Nephron (organoid): Measurements from ENCODE around the gene PTCD2.

Source experiments
- H3K27ac Mint-ChIP-seq, 3 experiments: 2 replicates each; pipeline ENCODE4 v1.8.0; 2020; ENCODE audit warnings: mixed read lengths in 3 of 3, mild to moderate bottlenecking in 2 of 3, moderate library complexity in 1 of 3
- H3K27me3 Mint-ChIP-seq: 2 replicates; pipeline ENCODE4 v1.8.0; 2021; ENCODE audit warnings: low read depth, mild to moderate bottlenecking, moderate library complexity, mixed read lengths
- H3K36me3 Mint-ChIP-seq: 2 replicates; pipeline ENCODE4 v1.8.0; 2020; ENCODE audit warnings: low read depth, mixed read lengths
- H3K4me1 Mint-ChIP-seq: 2 replicates; pipeline ENCODE4 v1.8.0; 2020; ENCODE audit warnings: mixed read lengths
- H3K4me3 Mint-ChIP-seq, 3 experiments: 2 replicates each; pipeline ENCODE4 v1.8.0; 2020; ENCODE audit warnings: mild to moderate bottlenecking in 3 of 3, mixed read lengths in 3 of 3, moderate library complexity in 2 of 3
- H3K9me3 Mint-ChIP-seq: 2 replicates; pipeline ENCODE4 v1.8.0; 2020; ENCODE audit warnings: mixed read lengths
- TF ChIP-seq, protein P1 (sequence below), 3 experiments: fragments of 200-600 bp; sonication (generic); IDR thresholded peaks; one replicate each; pipeline ENCODE4 v1.5.0; 2021; ENCODE audit warnings: antibody characterized with exemption in 3 of 3; ENCODE audit not compliant: unreplicated experiment in 3 of 3

The PTCD2 gene

DNA sequence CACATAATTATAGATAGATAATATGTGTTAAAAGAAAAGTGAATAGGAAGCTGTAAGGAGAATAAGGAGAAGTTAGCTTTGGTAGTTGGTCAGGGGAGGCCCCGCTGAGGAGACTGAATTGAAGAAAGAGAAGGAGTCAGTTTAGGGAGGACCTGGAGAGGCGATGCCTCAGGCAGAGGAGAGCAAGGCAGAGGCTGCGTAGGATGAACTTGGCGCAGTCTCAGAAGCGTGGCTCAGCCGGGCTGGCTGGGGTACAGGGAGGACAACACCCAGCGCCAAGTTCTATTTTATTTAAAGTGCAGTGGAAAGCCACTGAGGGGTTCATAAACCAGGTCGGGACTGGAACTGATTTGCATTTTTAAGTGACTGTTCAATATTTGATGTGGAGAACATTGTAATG is 68.5 kb downstream of the PTCD2 start:
- H3K4me1 Mint-ChIP-seq: peaks cover 32% of the 10 kb centered on the region
- H3K4me3 Mint-ChIP-seq: no peak overlapping the region
- no peaks in the 10 kb centered on the region for H3K9me3 Mint-ChIP-seq
- no peaks in the 10 kb centered on the region for H3K36me3 Mint-ChIP-seq
- H3K27me3 Mint-ChIP-seq: no peaks in the 10 kb centered on the region
- no peak overlapping the region for H3K27ac Mint-ChIP-seq
- TF ChIP-seq, protein P1, sequence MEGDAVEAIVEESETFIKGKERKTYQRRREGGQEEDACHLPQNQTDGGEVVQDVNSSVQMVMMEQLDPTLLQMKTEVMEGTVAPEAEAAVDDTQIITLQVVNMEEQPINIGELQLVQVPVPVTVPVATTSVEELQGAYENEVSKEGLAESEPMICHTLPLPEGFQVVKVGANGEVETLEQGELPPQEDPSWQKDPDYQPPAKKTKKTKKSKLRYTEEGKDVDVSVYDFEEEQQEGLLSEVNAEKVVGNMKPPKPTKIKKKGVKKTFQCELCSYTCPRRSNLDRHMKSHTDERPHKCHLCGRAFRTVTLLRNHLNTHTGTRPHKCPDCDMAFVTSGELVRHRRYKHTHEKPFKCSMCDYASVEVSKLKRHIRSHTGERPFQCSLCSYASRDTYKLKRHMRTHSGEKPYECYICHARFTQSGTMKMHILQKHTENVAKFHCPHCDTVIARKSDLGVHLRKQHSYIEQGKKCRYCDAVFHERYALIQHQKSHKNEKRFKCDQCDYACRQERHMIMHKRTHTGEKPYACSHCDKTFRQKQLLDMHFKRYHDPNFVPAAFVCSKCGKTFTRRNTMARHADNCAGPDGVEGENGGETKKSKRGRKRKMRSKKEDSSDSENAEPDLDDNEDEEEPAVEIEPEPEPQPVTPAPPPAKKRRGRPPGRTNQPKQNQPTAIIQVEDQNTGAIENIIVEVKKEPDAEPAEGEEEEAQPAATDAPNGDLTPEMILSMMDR (IDR thresholded peaks at IDR 0.05; ENCODE audit: unreplicated experiment in 3 of 3): no peak

DNA sequence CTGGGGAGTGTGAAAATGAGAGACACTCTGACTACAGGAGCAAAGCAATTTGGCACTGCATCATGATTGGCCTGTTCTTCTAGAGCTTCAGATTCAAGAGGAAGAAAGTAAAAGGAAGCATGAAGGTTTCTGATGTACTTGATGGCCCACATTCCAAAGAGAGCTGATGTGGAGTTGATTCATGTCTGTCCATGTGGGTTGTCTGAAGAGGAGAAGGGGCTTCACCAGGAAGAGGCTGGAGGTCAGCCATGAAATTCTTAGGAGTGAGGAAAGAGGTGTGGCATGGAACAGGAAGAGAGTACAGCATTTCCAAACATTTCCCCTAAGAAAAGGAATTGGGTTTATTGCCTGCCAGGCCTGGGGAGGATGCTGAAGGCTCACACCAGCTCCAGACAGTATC is 70.7 kb downstream of the PTCD2 start:
- H3K9me3 Mint-ChIP-seq: no peaks in the 10 kb centered on the region
- H3K4me3 Mint-ChIP-seq: no peak overlapping the region
- TF ChIP-seq, protein P1 (IDR thresholded peaks at IDR 0.05; ENCODE audit: unreplicated experiment in 3 of 3): no peak
- no peaks in the 10 kb centered on the region for H3K36me3 Mint-ChIP-seq
- no peaks in the 10 kb centered on the region for H3K27me3 Mint-ChIP-seq
- no peak overlapping the region for H3K27ac Mint-ChIP-seq
- H3K4me1 Mint-ChIP-seq: peaks cover 24% of the 10 kb centered on the region

DNA sequence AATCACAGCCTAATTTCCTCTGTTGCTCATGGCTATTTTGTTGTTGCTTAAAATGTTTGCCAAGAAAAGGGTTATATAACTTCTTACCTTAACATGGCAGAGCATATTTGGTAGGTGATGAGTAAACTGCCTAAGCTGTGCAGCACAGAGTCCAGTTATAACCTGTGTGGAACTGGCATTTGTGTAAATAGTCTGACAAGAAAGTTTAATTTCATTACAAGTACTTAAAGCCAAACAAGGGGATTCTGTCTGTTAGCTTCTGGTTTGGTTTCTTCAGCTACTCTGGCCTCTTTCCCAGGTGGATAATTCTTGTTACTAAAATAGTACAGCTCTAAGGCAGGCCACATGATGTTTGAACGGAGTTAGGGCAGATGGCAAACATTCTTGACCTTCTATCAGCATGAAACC is 72.2 kb downstream of the PTCD2 start:
- Mint-ChIP-seq H3K36me3 (no peaks in the 10 kb centered on the region), H3K27me3 (no peaks in the 10 kb centered on the region), H3K4me3 (no peak overlapping the region), H3K27ac (no peak overlapping the region), H3K4me1 (peaks cover 24% of the 10 kb centered on the region), H3K9me3 (no peaks in the 10 kb centered on the region)
- TF ChIP-seq, protein P1 (IDR thresholded peaks at IDR 0.05; ENCODE audit: unreplicated experiment in 3 of 3): no peak

DNA sequence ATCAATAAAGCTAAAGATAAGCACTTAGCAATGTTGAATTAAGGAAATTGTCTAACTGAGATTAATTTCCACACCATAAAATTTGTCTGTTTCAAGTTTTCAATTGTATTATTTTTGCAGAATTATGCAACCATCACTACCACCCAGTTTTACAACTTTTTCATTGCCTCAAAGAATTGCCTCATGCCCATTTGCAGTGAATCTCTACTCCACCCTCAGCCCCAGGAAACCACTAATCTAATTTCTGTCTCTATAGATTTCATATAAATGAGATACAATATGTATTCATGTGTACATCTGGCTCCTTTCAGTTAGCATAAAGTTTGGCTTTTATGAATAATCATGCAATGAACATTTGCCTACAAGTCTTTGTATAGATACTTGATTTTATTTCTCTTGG is 72.9 kb downstream of the PTCD2 start:
- Mint-ChIP-seq H3K27ac (no peak overlapping the region), H3K4me3 (no peak overlapping the region), H3K27me3 (no peaks in the 10 kb centered on the region), H3K36me3 (no peaks in the 10 kb centered on the region), H3K9me3 (no peaks in the 10 kb centered on the region), H3K4me1 (peaks cover 24% of the 10 kb centered on the region)
- TF ChIP-seq, protein P1 (IDR thresholded peaks at IDR 0.05; ENCODE audit: unreplicated experiment in 3 of 3): no peak

DNA sequence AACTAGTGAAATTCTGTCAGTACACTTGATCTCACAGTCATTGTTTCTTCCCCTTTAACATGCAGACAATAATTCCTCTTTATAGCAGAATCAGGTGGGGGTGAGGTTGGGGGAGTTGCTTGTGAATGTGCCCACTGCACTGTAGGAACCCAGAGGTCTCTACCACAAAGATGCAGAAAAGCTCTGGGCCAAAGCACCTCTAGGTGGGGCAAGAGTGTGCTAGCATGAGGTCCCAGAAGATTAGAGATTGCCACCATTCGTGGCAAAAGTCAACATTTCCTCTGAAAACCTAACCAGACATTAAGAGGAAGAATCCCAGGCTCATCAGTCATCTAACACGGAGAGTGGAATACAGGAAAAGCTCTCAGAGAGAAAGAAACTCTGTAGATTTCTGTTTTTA is 74.5 kb downstream of the PTCD2 start:
- Mint-ChIP-seq H3K4me3 (no peak overlapping the region), H3K4me1 (peaks cover 24% of the 10 kb centered on the region), H3K36me3 (no peaks in the 10 kb centered on the region), H3K9me3 (peaks cover 3% of the 10 kb centered on the region), H3K27ac (no peak overlapping the region), H3K27me3 (no peaks in the 10 kb centered on the region)
- TF ChIP-seq, protein P1 (IDR thresholded peaks at IDR 0.05; ENCODE audit: unreplicated experiment in 3 of 3): peak in 1 of 3 experiments; percentile 12

DNA sequence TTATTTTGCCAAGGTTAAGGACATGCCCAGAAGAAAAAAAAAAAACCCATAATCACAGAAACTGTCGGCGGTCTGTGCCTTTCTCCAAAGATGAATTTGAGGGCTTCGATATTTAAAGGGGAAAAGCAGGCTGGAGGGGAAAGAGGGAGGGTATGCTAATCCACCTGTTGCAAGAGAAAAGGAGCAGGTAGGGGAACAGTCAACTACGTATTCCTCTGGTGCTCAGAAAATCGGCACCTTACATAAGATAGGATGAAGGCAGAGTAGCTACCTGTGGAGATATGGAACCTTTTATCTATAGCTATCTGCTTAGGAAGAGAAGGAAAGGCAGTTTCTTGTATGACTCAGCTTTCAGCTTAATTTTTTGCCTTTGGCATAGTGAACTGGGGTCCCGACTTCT is 77.7 kb downstream of the PTCD2 start:
- H3K27ac Mint-ChIP-seq: no peak overlapping the region
- H3K36me3 Mint-ChIP-seq: no peaks in the 10 kb centered on the region
- TF ChIP-seq, protein P1 (IDR thresholded peaks at IDR 0.05; ENCODE audit: unreplicated experiment in 3 of 3): no peak
- H3K27me3 Mint-ChIP-seq: peaks cover 6% of the 10 kb centered on the region
- H3K9me3 Mint-ChIP-seq: peaks cover 20% of the 10 kb centered on the region
- no peak overlapping the region for H3K4me3 Mint-ChIP-seq
- peaks cover 9% of the 10 kb centered on the region for H3K4me1 Mint-ChIP-seq
